Esophagus muscularis mucosa (tissue), 4 donors: ENCODE results near the gene EFL1.

ENCODE experiments used
- EP300 ChIP-seq: sonication (generic); formaldehyde crosslinking; IDR thresholded peaks from one replicate; pipeline ENCODE4 v1.6.1; 2017; ENCODE audit warnings: antibody characterized with exemption
- POLR2A ChIP-seq: fragments of 450-650 bp; IDR thresholded peaks from one replicate; pipeline ENCODE4 v1.6.1; 2017; ENCODE audit warnings: antibody characterized with exemption, moderate library complexity, mild to moderate bottlenecking, low read depth
- POLR2AphosphoS5 ChIP-seq, 2 donors: sonication (generic); formaldehyde crosslinking; IDR thresholded peaks; one replicate each; pipeline ENCODE4 v1.6.1; 2017; ENCODE audit warnings: antibody characterized with exemption in 2 of 2
- TF ChIP-seq, protein P1 (sequence below), 3 experiments: fragments of 200-600 bp in 2 of 3; fragments of 450-650 bp in 1 of 3; sonication (generic) in 2 of 3; IDR thresholded peaks; one replicate each; pipeline ENCODE4 v1.5.1; 2017 to 2019; ENCODE audit warnings: antibody characterized with exemption in 3 of 3, mild to moderate bottlenecking in 2 of 3, moderate library complexity in 1 of 3

DNA sequence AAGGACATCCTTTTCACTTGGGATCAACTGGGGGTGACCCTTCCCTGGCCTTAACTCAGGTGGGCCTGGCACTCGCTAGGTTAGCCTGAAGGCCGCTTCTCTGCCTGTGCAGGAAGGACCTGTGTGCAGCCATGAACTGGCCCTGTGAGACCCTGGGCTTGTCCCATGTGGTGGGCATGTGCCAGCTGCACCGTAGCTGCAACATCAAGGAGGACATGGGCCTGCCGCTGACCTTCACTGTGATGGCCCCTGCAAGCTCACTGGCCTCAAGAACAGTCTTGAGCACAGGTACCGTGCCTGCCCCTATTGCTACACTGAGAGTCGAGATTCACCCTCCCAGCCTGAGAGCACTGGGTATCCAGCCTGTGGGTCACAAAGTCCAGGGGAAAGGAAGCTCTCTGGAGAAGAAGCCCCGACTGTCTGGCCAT lies 43.1 kb upstream of the EFL1 start:
- TF ChIP-seq, protein P1, sequence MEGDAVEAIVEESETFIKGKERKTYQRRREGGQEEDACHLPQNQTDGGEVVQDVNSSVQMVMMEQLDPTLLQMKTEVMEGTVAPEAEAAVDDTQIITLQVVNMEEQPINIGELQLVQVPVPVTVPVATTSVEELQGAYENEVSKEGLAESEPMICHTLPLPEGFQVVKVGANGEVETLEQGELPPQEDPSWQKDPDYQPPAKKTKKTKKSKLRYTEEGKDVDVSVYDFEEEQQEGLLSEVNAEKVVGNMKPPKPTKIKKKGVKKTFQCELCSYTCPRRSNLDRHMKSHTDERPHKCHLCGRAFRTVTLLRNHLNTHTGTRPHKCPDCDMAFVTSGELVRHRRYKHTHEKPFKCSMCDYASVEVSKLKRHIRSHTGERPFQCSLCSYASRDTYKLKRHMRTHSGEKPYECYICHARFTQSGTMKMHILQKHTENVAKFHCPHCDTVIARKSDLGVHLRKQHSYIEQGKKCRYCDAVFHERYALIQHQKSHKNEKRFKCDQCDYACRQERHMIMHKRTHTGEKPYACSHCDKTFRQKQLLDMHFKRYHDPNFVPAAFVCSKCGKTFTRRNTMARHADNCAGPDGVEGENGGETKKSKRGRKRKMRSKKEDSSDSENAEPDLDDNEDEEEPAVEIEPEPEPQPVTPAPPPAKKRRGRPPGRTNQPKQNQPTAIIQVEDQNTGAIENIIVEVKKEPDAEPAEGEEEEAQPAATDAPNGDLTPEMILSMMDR (IDR thresholded peaks at IDR 0.05) = no peak
- TF ChIP-seq POLR2AphosphoS5 (IDR thresholded peaks at IDR 0.05) (no peak), EP300 (no peak), POLR2A (no peak)
